Measurements from ENCODE around the gene GPR4. TPM values are rescaled to one million over a fixed set of nuclear protein-coding genes. Genes with fewer than 3 reads are reported as not detected.

Gene GPR4
- total and polyA plus RNA-seq, 2 of the 8 experiments (the other 6 are each of a cell fraction or from before 2014, with no cell fraction given) = 0.19 to 0.39 TPM

- TF ChIP-seq KDM1A (IDR thresholded peaks at IDR 0.05; ENCODE audit: borderline replicate concordance, low read length) = no peak
Measured at GRCh38 chr19:45636275-45636674, 34.3 kb upstream of the GPR4 start (continued).
